ENCODE measurements around the gene NAALADL2.

Gene NAALADL2

GRCh38 chr3:175378348-175378747, 519.2 kb downstream of the NAALADL2 start:
- Histone ChIP-seq H3K27me3 (ENCODE audit: insufficient read depth, low read length) (no peaks in the 10 kb centered on the region), H3K4me3 (ENCODE audit: low read depth, low read length) (no peak overlapping the region), H3K14ac (ENCODE audit: low read length) (no peak overlapping the region), H4K12ac (ENCODE audit: low read depth, low read length) (no peak overlapping the region), H2AK5ac (ENCODE audit: low read length) (no peak overlapping the region), H3K27ac (ENCODE audit: low read depth, low read length) (no peak overlapping the region), H3K18ac (ENCODE audit: low read length) (no peak overlapping the region), H4K91ac (ENCODE audit: low read depth, low read length) (no peak overlapping the region), H3K79me1 (ENCODE audit: low read length) (no peaks in the 10 kb centered on the region), H3K9me3 (ENCODE audit: insufficient read depth, low read depth, low read length) (no peaks in the 10 kb centered on the region), H4K8ac (ENCODE audit: low read depth, low read length) (no peak overlapping the region), H3K36me3 (ENCODE audit: control insufficient read depth in 1 of 2, insufficient read depth in 2 of 2, low read length in 2 of 2) (no peaks in the 10 kb centered on the region), H3K4ac (ENCODE audit: low read depth, low read length) (no peak overlapping the region), H2AFZ (ENCODE audit: insufficient read depth, low read length, poor library complexity) (no peak overlapping the region), H3K9ac (ENCODE audit: low read length) (no peak overlapping the region), H3K79me2 (ENCODE audit: control insufficient read depth, insufficient read depth, low read length, poor library complexity) (no peaks in the 10 kb centered on the region), H3K4me2 (ENCODE audit: low read length) (no peak overlapping the region), H3K4me1 (ENCODE audit: control insufficient read depth in 1 of 2, insufficient read depth in 2 of 2, low read length in 2 of 2) (no peaks in the 10 kb centered on the region), H2BK5ac (ENCODE audit: low read depth, low read length, poor library complexity) (no peak overlapping the region), H3K23ac (ENCODE audit: low read length) (no peak overlapping the region), H2BK12ac (ENCODE audit: low read length) (no peak overlapping the region), H2BK120ac (ENCODE audit: insufficient read depth, low read length, poor library complexity) (no peak overlapping the region)
- no peak for DNase-seq
- WGBS (ENCODE audit: extremely low coverage, insufficient coverage, insufficient read length): no CpG with 5 or more reads among the region's 2 CpGs

GRCh38 chr3:175381685-175382084, 522.6 kb downstream of the NAALADL2 start:
- no peak overlapping the region for H2BK120ac ChIP-seq (ENCODE audit: insufficient read depth, low read length, poor library complexity)
- H3K79me2 ChIP-seq (ENCODE audit: control insufficient read depth, insufficient read depth, low read length, poor library complexity): no peaks in the 10 kb centered on the region
- no peak overlapping the region for H2BK12ac ChIP-seq (ENCODE audit: low read length)
- no peak overlapping the region for H3K14ac ChIP-seq (ENCODE audit: low read length)
- no peak overlapping the region for H4K12ac ChIP-seq (ENCODE audit: low read depth, low read length)
- H3K18ac ChIP-seq (ENCODE audit: low read length): no peak overlapping the region
- H3K9me3 ChIP-seq (ENCODE audit: insufficient read depth, low read depth, low read length): no peaks in the 10 kb centered on the region
- H2BK5ac ChIP-seq (ENCODE audit: low read depth, low read length, poor library complexity): no peak overlapping the region
- no peak overlapping the region for H2AK5ac ChIP-seq (ENCODE audit: low read length)
- no peak overlapping the region for H3K27ac ChIP-seq (ENCODE audit: low read depth, low read length)
- no peak overlapping the region for H4K8ac ChIP-seq (ENCODE audit: low read depth, low read length)
- no CpG with 5 or more reads among the region's 4 CpGs for WGBS (ENCODE audit: extremely low coverage, insufficient coverage, insufficient read length)
- no peaks in the 10 kb centered on the region for H3K27me3 ChIP-seq (ENCODE audit: insufficient read depth, low read length)
- H3K9ac ChIP-seq (ENCODE audit: low read length): no peak overlapping the region
- H3K79me1 ChIP-seq (ENCODE audit: low read length): peaks cover 2% of the 10 kb centered on the region
- H3K4me3 ChIP-seq (ENCODE audit: low read depth, low read length): no peak overlapping the region
- H3K23ac ChIP-seq (ENCODE audit: low read length): no peak overlapping the region
- no peak overlapping the region for H3K4ac ChIP-seq (ENCODE audit: low read depth, low read length)
- H3K4me2 ChIP-seq (ENCODE audit: low read length): no peak overlapping the region
- no peak overlapping the region for H2AFZ ChIP-seq (ENCODE audit: insufficient read depth, low read length, poor library complexity)
- no peak for DNase-seq
- H3K4me1 ChIP-seq (ENCODE audit: control insufficient read depth in 1 of 2, insufficient read depth in 2 of 2, low read length in 2 of 2): no peaks in the 10 kb centered on the region
- no peaks in the 10 kb centered on the region for H3K36me3 ChIP-seq (ENCODE audit: control insufficient read depth in 1 of 2, insufficient read depth in 2 of 2, low read length in 2 of 2)
- H4K91ac ChIP-seq (ENCODE audit: low read depth, low read length): no peak overlapping the region

- Histone ChIP-seq H4K8ac (ENCODE audit: low read depth, low read length) (no peak overlapping the region), H3K9me3 (ENCODE audit: insufficient read depth, low read depth, low read length) (no peaks in the 10 kb centered on the region), H2BK5ac (ENCODE audit: low read depth, low read length, poor library complexity) (no peak overlapping the region), H3K4me2 (ENCODE audit: low read length) (no peak overlapping the region), H3K27me3 (ENCODE audit: insufficient read depth, low read length) (no peaks in the 10 kb centered on the region), H2BK120ac (ENCODE audit: insufficient read depth, low read length, poor library complexity) (no peak overlapping the region), H4K12ac (ENCODE audit: low read depth, low read length) (no peak overlapping the region), H3K4ac (ENCODE audit: low read depth, low read length) (no peak overlapping the region), H3K79me2 (ENCODE audit: control insufficient read depth, insufficient read depth, low read length, poor library complexity) (no peaks in the 10 kb centered on the region), H3K14ac (ENCODE audit: low read length) (no peak overlapping the region), H2BK12ac (ENCODE audit: low read length) (no peak overlapping the region), H3K27ac (ENCODE audit: low read depth, low read length) (no peak overlapping the region), H3K79me1 (ENCODE audit: low read length) (peaks cover 2% of the 10 kb centered on the region), H3K4me3 (ENCODE audit: low read depth, low read length) (no peak overlapping the region), H2AFZ (ENCODE audit: insufficient read depth, low read length, poor library complexity) (no peak overlapping the region), H3K18ac (ENCODE audit: low read length) (no peak overlapping the region), H2AK5ac (ENCODE audit: low read length) (no peak overlapping the region), H3K9ac (ENCODE audit: low read length) (no peak overlapping the region), H4K91ac (ENCODE audit: low read depth, low read length) (no peak overlapping the region), H3K36me3 (ENCODE audit: control insufficient read depth in 1 of 2, insufficient read depth in 2 of 2, low read length in 2 of 2) (no peaks in the 10 kb centered on the region), H3K4me1 (ENCODE audit: control insufficient read depth in 1 of 2, insufficient read depth in 2 of 2, low read length in 2 of 2) (no peaks in the 10 kb centered on the region), H3K23ac (ENCODE audit: low read length) (no peak overlapping the region)
- no peak for DNase-seq
- no CpG with 5 or more reads among the region's 1 CpG for WGBS (ENCODE audit: extremely low coverage, insufficient coverage, insufficient read length)
These were observed 524.2 kb downstream of the NAALADL2 start for GRCh38 chr3:175383371-175383770.

GRCh38 chr3:175383813-175384212, 524.7 kb downstream of the NAALADL2 start:
- H4K12ac ChIP-seq (ENCODE audit: low read depth, low read length): no peak overlapping the region

More at GRCh38 chr3:175383813-175384212, 524.7 kb downstream of the NAALADL2 start:
- Histone ChIP-seq H4K91ac (ENCODE audit: low read depth, low read length) (no peak overlapping the region), H3K27ac (ENCODE audit: low read depth, low read length) (no peak overlapping the region), H3K18ac (ENCODE audit: low read length) (no peak overlapping the region), H3K4me3 (ENCODE audit: low read depth, low read length) (no peak overlapping the region), H3K79me2 (ENCODE audit: control insufficient read depth, insufficient read depth, low read length, poor library complexity) (no peaks in the 10 kb centered on the region), H3K23ac (ENCODE audit: low read length) (no peak overlapping the region), H2AK5ac (ENCODE audit: low read length) (no peak overlapping the region), H2AFZ (ENCODE audit: insufficient read depth, low read length, poor library complexity) (no peak overlapping the region), H2BK120ac (ENCODE audit: insufficient read depth, low read length, poor library complexity) (no peak overlapping the region), H2BK5ac (ENCODE audit: low read depth, low read length, poor library complexity) (no peak overlapping the region), H2BK12ac (ENCODE audit: low read length) (no peak overlapping the region), H3K27me3 (ENCODE audit: insufficient read depth, low read length) (no peaks in the 10 kb centered on the region), H3K9me3 (ENCODE audit: insufficient read depth, low read depth, low read length) (no peaks in the 10 kb centered on the region), H3K36me3 (ENCODE audit: control insufficient read depth in 1 of 2, insufficient read depth in 2 of 2, low read length in 2 of 2) (no peaks in the 10 kb centered on the region), H3K9ac (ENCODE audit: low read length) (no peak overlapping the region), H3K4me2 (ENCODE audit: low read length) (no peak overlapping the region), H3K4ac (ENCODE audit: low read depth, low read length) (no peak overlapping the region), H3K4me1 (ENCODE audit: control insufficient read depth in 1 of 2, insufficient read depth in 2 of 2, low read length in 2 of 2) (no peaks in the 10 kb centered on the region), H3K79me1 (ENCODE audit: low read length) (peaks cover 2% of the 10 kb centered on the region), H4K8ac (ENCODE audit: low read depth, low read length) (no peak overlapping the region), H3K14ac (ENCODE audit: low read length) (no peak overlapping the region)
- DNase-seq: no peak
- WGBS (ENCODE audit: extremely low coverage, insufficient coverage, insufficient read length): no CpG with 5 or more reads among the region's 3 CpGs

All from trophoblast cell (in vitro differentiated cells and primary cell).